Activated CD8-positive, alpha-beta T cell treated with anti-CD3 and anti-CD28 coated beads for 36 hours (primary cell): Measurements from ENCODE around the gene GGTLC3. TPM values are rescaled to one million over a fixed set of nuclear protein-coding genes. Genes with fewer than 3 reads are reported as not detected.
A peak's percentile ranks its signal among the peaks of the same experiment; 100 is the strongest.
"Not testable (repeated sequence)": the region's sequence is repeated elsewhere in the genome, so short reads cannot be mapped to it uniquely, and the experiment has no call there.

Experiments
- ATAC-seq: fragments of 200-7000 bp; cut with Tn5 transposase; one replicate; pipeline ENCODE4 v1.10.0; 2021; ENCODE audit warnings: mild to moderate bottlenecking, moderate library complexity
- CTCF ChIA-PET: fragments of 350-600 bp; sonication (Branson Sonifier 250); formaldehyde crosslinking; loops from one replicate; lab custom pipeline; 2021; ENCODE audit warnings: antibody characterized with exemption; lab: Charles Lee
- POLR2A ChIA-PET: fragments of 350-600 bp; sonication (Branson Sonifier 250); formaldehyde crosslinking; loops from one replicate; lab custom pipeline; 2021; ENCODE audit warnings: antibody characterized with exemption; lab: Charles Lee
- DNase-seq: peaks from one replicate; pipeline ENCODE4 v3.0.0-alpha.2; 2020
- H3K27ac Mint-ChIP-seq: one replicate; pipeline ENCODE4 v1.8.0; 2021; ENCODE audit warnings: mild to moderate bottlenecking, mixed read lengths
- H3K27me3 Mint-ChIP-seq: one replicate; pipeline ENCODE4 v1.8.0; 2021; ENCODE audit warnings: mixed read lengths
- H3K36me3 Mint-ChIP-seq: one replicate; pipeline ENCODE4 v1.8.0; 2021; ENCODE audit warnings: low read depth, mixed read lengths
- H3K4me1 Mint-ChIP-seq: one replicate; pipeline ENCODE4 v1.8.0; 2021; ENCODE audit warnings: low read depth, mixed read lengths
- H3K4me3 Mint-ChIP-seq: one replicate; pipeline ENCODE4 v1.8.0; 2021; ENCODE audit warnings: mild to moderate bottlenecking, moderate library complexity, mixed read lengths
- H3K9me3 Mint-ChIP-seq: one replicate; pipeline ENCODE4 v1.8.0; 2021; ENCODE audit warnings: mixed read lengths
- intact Hi-C: fragments of 100-400 bp; cut with micrococcal nuclease; formaldehyde crosslinking; loops from one replicate; pipeline ENCODE4 v1.10.0; 2022
- total RNA-seq, 2 experiments: library from RNA; stranded (reverse); gene quantifications; one replicate each; pipeline ENCODE4 v1.2.3, GENCODE V29; 2021

Gene GGTLC3
- total RNA-seq, 2 experiments from 2014 or later, result not detected

DNA sequence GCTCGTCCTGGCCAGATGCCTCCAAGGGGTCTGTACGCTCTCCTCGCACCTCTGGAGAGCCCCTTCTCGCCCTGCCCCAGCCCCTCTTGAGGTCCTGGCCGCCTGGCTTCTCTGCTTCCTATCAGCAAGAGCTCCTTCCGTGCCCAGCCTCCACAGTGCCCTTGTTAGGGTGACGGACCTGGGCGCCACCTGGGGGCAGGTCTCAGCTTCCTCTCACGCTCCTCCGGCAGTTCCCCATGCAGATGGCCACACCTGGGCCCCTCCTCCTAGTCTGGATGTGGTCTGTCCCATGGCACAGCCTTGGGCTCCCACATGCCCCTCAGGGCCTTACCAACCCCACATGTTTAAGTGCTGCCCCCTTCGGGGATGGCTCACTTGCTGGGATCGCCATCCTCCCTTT, 16.4 kb upstream of the GGTLC3 start:
- H3K36me3 Mint-ChIP-seq, H3K4me3 Mint-ChIP-seq, POLR2A ChIA-PET, H3K9me3 Mint-ChIP-seq, H3K27me3 Mint-ChIP-seq, ATAC-seq, H3K4me1 Mint-ChIP-seq, CTCF ChIA-PET, intact Hi-C loops, H3K27ac Mint-ChIP-seq: not testable (repeated sequence)
- peak; percentile 1 for DNase-seq

- H3K36me3 Mint-ChIP-seq, H3K4me3 Mint-ChIP-seq, H3K9me3 Mint-ChIP-seq, H3K4me1 Mint-ChIP-seq, CTCF ChIA-PET, H3K27me3 Mint-ChIP-seq, ATAC-seq, DNase-seq, POLR2A ChIA-PET, intact Hi-C loops, H3K27ac Mint-ChIP-seq: not testable (repeated sequence)
Measured at GRCh38 chr22:18533633-18534032, 15.7 kb upstream of the GGTLC3 start.

DNA sequence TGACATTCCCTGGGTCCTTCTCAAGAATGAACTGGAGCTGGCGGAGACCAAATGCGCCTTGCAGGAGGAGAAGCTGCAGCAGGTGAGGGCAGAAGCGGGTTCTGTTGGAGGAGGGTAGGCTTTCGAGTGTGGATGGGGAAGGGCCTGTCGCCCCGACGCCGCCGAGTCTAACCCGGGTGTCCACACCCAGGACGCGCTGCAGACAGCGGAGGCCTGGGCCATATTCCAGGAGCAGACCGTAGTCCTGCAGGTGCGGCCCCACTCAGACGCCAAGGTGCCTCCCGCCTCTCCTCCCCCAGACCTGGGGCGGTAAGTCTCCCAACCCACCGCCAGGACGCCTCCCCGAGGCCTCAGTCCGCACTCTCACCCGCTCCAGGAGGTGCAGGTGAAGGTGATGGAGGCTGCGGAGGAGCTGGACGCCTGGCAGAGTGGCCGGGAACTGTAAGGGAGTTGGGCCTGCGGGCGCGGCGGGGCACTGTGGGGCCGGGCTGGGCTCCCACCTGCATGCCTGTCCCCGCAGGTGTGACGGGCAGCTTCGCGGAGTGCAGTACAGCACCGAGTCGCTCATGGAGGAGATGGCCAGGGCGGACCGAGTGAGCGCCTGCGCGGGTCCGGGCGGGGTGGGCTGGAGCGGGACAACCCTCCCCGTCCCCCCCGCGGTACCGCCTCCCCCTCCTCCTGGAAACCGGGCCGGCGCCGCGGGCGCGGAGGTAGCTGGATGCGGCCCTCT, 11.6 kb upstream of the GGTLC3 start:
- CTCF ChIA-PET, DNase-seq: not testable (repeated sequence)
- ATAC-seq, result peak; percentile 2

GRCh38 chr22:18528597-18529415, 10.8 kb upstream of the GGTLC3 start:
- peak; percentile 87 for ATAC-seq
- H3K9me3 Mint-ChIP-seq, intact Hi-C loops, H3K27ac Mint-ChIP-seq, H3K4me1 Mint-ChIP-seq, POLR2A ChIA-PET, H3K36me3 Mint-ChIP-seq, H3K4me3 Mint-ChIP-seq, H3K27me3 Mint-ChIP-seq, CTCF ChIA-PET: not testable (repeated sequence)
- DNase-seq, result peak; percentile 83

More for the DNA sequence above, 11.6 kb upstream of the GGTLC3 start:
- H3K36me3 Mint-ChIP-seq, H3K4me3 Mint-ChIP-seq, H3K27ac Mint-ChIP-seq, H3K4me1 Mint-ChIP-seq, H3K27me3 Mint-ChIP-seq, H3K9me3 Mint-ChIP-seq, POLR2A ChIA-PET, intact Hi-C loops: not testable (repeated sequence)

- POLR2A ChIA-PET, H3K36me3 Mint-ChIP-seq, CTCF ChIA-PET, intact Hi-C loops, H3K27ac Mint-ChIP-seq, H3K27me3 Mint-ChIP-seq, H3K9me3 Mint-ChIP-seq, DNase-seq, H3K4me3 Mint-ChIP-seq, H3K4me1 Mint-ChIP-seq: not testable (repeated sequence)
- ATAC-seq, result peak; percentile 5
Measured at GRCh38 chr22:18527752-18528596, 10.0 kb upstream of the GGTLC3 start, which contains the start of gene TMEM191B. Gene TMEM191B, plus strand, starts transcription at chr22:18527802. Its CDS starts 179 bp downstream, at chr22:18527981.

- CTCF ChIA-PET, H3K4me3 Mint-ChIP-seq, H3K36me3 Mint-ChIP-seq, H3K27me3 Mint-ChIP-seq, DNase-seq, ATAC-seq, H3K27ac Mint-ChIP-seq, H3K4me1 Mint-ChIP-seq, H3K9me3 Mint-ChIP-seq, intact Hi-C loops, POLR2A ChIA-PET: not testable (repeated sequence)
Measured at GRCh38 chr22:18523328-18523727, 5.4 kb upstream of the GGTLC3 start.

GRCh38 chr22:18522762-18523161, 4.8 kb upstream of the GGTLC3 start:
- not testable (repeated sequence) for H3K27me3 Mint-ChIP-seq, H3K27ac Mint-ChIP-seq

DNA sequence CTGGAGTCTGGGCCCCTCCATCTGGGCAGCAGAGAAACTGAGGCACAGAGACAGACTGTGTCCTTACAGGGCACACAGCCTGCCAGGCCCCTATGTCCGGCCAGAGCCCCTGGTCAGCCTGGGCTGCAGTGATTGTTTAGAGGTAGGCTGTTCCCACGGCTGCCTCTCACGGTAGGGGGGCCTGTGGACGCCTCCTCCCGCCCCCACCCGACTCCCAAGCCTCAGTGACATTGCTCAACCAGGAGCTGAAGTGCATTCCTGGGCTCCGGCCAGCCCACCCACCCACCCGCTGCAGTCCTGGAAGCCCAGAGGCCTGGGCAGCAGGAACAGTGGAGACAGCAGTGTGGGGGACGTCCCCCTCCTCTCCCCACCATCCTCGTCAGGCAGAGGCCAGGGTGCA, 4.5 kb downstream of the GGTLC3 start:
- H3K36me3 Mint-ChIP-seq, POLR2A ChIA-PET: not testable (repeated sequence)

More at GRCh38 chr22:18522762-18523161, 4.8 kb upstream of the GGTLC3 start:
- intact Hi-C loops, H3K4me3 Mint-ChIP-seq, H3K9me3 Mint-ChIP-seq, H3K4me1 Mint-ChIP-seq, POLR2A ChIA-PET, DNase-seq, ATAC-seq, H3K36me3 Mint-ChIP-seq, CTCF ChIA-PET: not testable (repeated sequence)

DNA sequence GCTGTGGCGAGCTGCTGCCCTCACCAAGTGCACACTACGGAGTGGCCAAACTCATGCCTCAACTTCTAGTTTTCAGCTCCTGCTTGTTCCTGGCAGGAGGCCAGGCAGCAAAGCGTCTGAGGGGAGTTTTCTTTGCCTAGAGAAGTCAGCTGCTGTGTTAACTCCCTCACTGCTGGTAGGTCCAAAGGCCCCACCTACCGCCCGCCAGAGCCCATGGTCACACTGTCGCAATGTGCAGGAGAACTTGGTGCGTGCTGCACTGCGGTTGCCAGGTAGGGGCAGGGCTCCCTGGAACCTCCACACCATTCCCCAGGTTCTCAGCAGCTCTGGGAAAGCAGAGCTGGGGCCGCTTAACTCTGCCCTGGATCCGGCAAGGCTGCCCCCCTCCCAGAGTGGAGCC, 5.6 kb downstream of the GGTLC3 start:
- ATAC-seq, POLR2A ChIA-PET, H3K27me3 Mint-ChIP-seq, H3K9me3 Mint-ChIP-seq, CTCF ChIA-PET, H3K4me3 Mint-ChIP-seq, intact Hi-C loops, DNase-seq, H3K27ac Mint-ChIP-seq, H3K4me1 Mint-ChIP-seq, H3K36me3 Mint-ChIP-seq: not testable (repeated sequence)

More for the DNA sequence above, 4.5 kb downstream of the GGTLC3 start:
- H3K4me1 Mint-ChIP-seq, ATAC-seq, H3K9me3 Mint-ChIP-seq, H3K4me3 Mint-ChIP-seq, H3K27me3 Mint-ChIP-seq, DNase-seq, CTCF ChIA-PET, H3K27ac Mint-ChIP-seq, intact Hi-C loops: not testable (repeated sequence)

- H3K27me3 Mint-ChIP-seq, DNase-seq, ATAC-seq, CTCF ChIA-PET, H3K36me3 Mint-ChIP-seq, H3K9me3 Mint-ChIP-seq, POLR2A ChIA-PET, H3K4me3 Mint-ChIP-seq, H3K27ac Mint-ChIP-seq, intact Hi-C loops, H3K4me1 Mint-ChIP-seq: not testable (repeated sequence)
Measured at GRCh38 chr22:18511327-18511726, 6.6 kb downstream of the GGTLC3 start.

DNA sequence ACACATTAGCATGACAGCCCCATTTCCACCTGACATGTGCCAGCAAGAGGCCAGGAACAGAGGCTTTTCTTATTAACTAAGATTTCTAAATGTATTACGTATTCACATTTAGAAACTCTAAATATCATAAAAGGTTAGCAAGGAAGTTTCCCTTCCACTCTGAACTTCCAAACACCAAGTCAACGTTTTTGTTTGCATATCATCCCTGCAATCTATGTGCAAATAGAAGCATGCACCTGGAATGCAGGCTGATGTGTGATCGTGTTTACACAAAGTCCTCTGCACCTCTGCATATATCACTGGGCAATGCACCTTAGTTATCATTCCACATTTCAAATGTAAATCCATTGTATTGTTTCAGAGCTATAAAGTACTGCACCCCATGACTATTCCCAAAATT, 21.7 kb downstream of the GGTLC3 start:
- DNase-seq, H3K9me3 Mint-ChIP-seq, H3K4me3 Mint-ChIP-seq, CTCF ChIA-PET, POLR2A ChIA-PET, H3K27me3 Mint-ChIP-seq, H3K27ac Mint-ChIP-seq, ATAC-seq, H3K4me1 Mint-ChIP-seq, intact Hi-C loops, H3K36me3 Mint-ChIP-seq: not testable (repeated sequence)
